ENCODE results near the gene GPR137B.

DNA sequence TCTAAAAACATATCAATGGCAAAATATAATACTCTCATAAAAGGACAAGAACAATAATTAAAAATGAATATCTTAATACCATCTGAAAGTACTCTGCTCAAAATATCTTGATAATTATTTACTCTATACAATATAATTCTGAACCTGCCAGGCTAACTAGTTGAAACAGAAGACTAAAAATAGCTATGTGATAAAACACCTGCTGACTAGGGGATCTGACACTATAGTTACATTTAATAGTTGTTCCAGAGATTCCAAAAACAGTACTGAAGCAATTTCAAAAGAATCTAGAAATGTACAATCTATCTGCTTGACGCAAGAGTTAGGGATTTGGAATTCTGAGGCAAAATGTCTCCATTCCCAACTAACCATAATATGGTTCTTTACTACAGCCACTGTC lies 109.2 kb downstream of the GPR137B start:
- no peak for TF ChIP-seq POLR2A (IDR thresholded peaks at IDR 0.05)
- TF ChIP-seq, protein P1, sequence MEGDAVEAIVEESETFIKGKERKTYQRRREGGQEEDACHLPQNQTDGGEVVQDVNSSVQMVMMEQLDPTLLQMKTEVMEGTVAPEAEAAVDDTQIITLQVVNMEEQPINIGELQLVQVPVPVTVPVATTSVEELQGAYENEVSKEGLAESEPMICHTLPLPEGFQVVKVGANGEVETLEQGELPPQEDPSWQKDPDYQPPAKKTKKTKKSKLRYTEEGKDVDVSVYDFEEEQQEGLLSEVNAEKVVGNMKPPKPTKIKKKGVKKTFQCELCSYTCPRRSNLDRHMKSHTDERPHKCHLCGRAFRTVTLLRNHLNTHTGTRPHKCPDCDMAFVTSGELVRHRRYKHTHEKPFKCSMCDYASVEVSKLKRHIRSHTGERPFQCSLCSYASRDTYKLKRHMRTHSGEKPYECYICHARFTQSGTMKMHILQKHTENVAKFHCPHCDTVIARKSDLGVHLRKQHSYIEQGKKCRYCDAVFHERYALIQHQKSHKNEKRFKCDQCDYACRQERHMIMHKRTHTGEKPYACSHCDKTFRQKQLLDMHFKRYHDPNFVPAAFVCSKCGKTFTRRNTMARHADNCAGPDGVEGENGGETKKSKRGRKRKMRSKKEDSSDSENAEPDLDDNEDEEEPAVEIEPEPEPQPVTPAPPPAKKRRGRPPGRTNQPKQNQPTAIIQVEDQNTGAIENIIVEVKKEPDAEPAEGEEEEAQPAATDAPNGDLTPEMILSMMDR (IDR thresholded peaks at IDR 0.05): no peak
